Parathyroid adenoma (tissue), 2 donors: ENCODE measurements around the gene ATP6V0E1.

Experiments used
- H2AFZ ChIP-seq: fragments of 300-600 bp; sonication (generic); one replicate; pipeline ENCODE4 v1.7.0; 2017; ENCODE audit warnings: antibody characterized with exemption, mild to moderate bottlenecking
- H3K27ac ChIP-seq: fragments of 300-600 bp; sonication (generic); one replicate; pipeline ENCODE4 v1.7.0; 2017
- H3K27me3 ChIP-seq: fragments of 300-600 bp; sonication (generic); one replicate; pipeline ENCODE4 v1.7.0; 2017; ENCODE audit warnings: low read length; ENCODE audit not compliant: control insufficient read depth, insufficient read depth
- H3K36me3 ChIP-seq: fragments of 300-600 bp; sonication (generic); one replicate; pipeline ENCODE4 v1.7.0; 2017; ENCODE audit warnings: low read length; ENCODE audit not compliant: control insufficient read depth, insufficient read depth
- H3K4me1 ChIP-seq: fragments of 300-600 bp; sonication (generic); one replicate; pipeline ENCODE4 v1.7.0; 2017; ENCODE audit warnings: control low read depth
- H3K4me2 ChIP-seq: fragments of 300-600 bp; sonication (generic); one replicate; pipeline ENCODE4 v1.7.0; 2017; ENCODE audit warnings: low read length
- H3K4me3 ChIP-seq: fragments of 300-600 bp; sonication (generic); one replicate; pipeline ENCODE4 v1.7.0; 2017; ENCODE audit warnings: low read depth, low read length
- H3K79me2 ChIP-seq: fragments of 300-600 bp; sonication (generic); one replicate; pipeline ENCODE4 v1.7.0; 2017; ENCODE audit warnings: control low read depth
- H3K9ac ChIP-seq: fragments of 300-600 bp; sonication (generic); one replicate; pipeline ENCODE4 v1.7.0; 2017; ENCODE audit warnings: mild to moderate bottlenecking
- H3K9me3 ChIP-seq: fragments of 300-600 bp; sonication (generic); one replicate; pipeline ENCODE4 v1.7.0; 2017; ENCODE audit warnings: low read length; ENCODE audit not compliant: control insufficient read depth
- CTCF ChIP-seq: fragments of 300-600 bp; sonication (generic); IDR thresholded peaks from one replicate; pipeline ENCODE4 v1.7.0; 2017; ENCODE audit warnings: antibody characterized with exemption, mild to moderate bottlenecking
- donor health status: primary hyperparathyroidism.

The ATP6V0E1 gene

GRCh38 chr5:172983542-172984243 lies at the start of gene ATP6V0E1:
Gene ATP6V0E1, plus strand, starts transcription at chr5:172983771. Its CDS starts 90 bp downstream, at chr5:172983861.
- H3K27ac ChIP-seq: peak within 1 kb of the TSS; percentile 84
- H3K9me3 ChIP-seq: no peaks in the 10 kb centered on the region
- peak within 1 kb of the TSS; percentile 98 for H3K4me3 ChIP-seq
- H3K4me1 ChIP-seq: no peaks in the 10 kb centered on the region
- H3K36me3 ChIP-seq: no peaks in the 10 kb centered on the region
- H3K27me3 ChIP-seq: no peaks in the 10 kb centered on the region
- H3K4me2 ChIP-seq: peak within 1 kb of the TSS; percentile 94
- H3K79me2 ChIP-seq: peaks cover 23% of the 10 kb centered on the region
- peak within 1 kb of the TSS; percentile 64 for H3K9ac ChIP-seq
- no peak for TF ChIP-seq CTCF
- H2AFZ ChIP-seq: peak within 1 kb of the TSS; percentile 90

- no peaks in the 10 kb centered on the region for H3K36me3 ChIP-seq
- H3K4me1 ChIP-seq: no peaks in the 10 kb centered on the region
- no peak overlapping the region for H3K27ac ChIP-seq
Observed at GRCh38 chr5:172935096-172935495, 48.5 kb upstream of the ATP6V0E1 start.

GRCh38 chr5:172936401-172936800 lies 47.2 kb upstream of the ATP6V0E1 start:
- Histone ChIP-seq H3K27me3 (no peaks in the 10 kb centered on the region), H3K9ac (no peak overlapping the region)
- TF ChIP-seq CTCF: no peak

More at GRCh38 chr5:172935096-172935495, 48.5 kb upstream of the ATP6V0E1 start:
- H3K27me3 ChIP-seq: no peaks in the 10 kb centered on the region
- no peak for TF ChIP-seq CTCF
- no peaks in the 10 kb centered on the region for H3K79me2 ChIP-seq
- H3K9ac ChIP-seq: no peak overlapping the region
- H3K4me3 ChIP-seq: no peak overlapping the region
- no peaks in the 10 kb centered on the region for H3K9me3 ChIP-seq
- no peak overlapping the region for H3K4me2 ChIP-seq
- H2AFZ ChIP-seq: no peak overlapping the region

GRCh38 chr5:172939071-172939470 lies 44.5 kb upstream of the ATP6V0E1 start:
- H3K27ac ChIP-seq: no peak overlapping the region

More at GRCh38 chr5:172936401-172936800, 47.2 kb upstream of the ATP6V0E1 start:
- Histone ChIP-seq H3K4me3 (no peak overlapping the region), H2AFZ (no peak overlapping the region), H3K4me2 (no peak overlapping the region), H3K36me3 (no peaks in the 10 kb centered on the region), H3K9me3 (no peaks in the 10 kb centered on the region), H3K4me1 (no peaks in the 10 kb centered on the region), H3K79me2 (no peaks in the 10 kb centered on the region), H3K27ac (no peak overlapping the region)

More at GRCh38 chr5:172939071-172939470, 44.5 kb upstream of the ATP6V0E1 start:
- no peaks in the 10 kb centered on the region for H3K36me3 ChIP-seq
- H3K79me2 ChIP-seq: no peaks in the 10 kb centered on the region
- TF ChIP-seq CTCF: no peak
- no peak overlapping the region for H2AFZ ChIP-seq
- no peaks in the 10 kb centered on the region for H3K9me3 ChIP-seq
- H3K4me2 ChIP-seq: no peak overlapping the region
- no peak overlapping the region for H3K9ac ChIP-seq
- no peaks in the 10 kb centered on the region for H3K4me1 ChIP-seq
- H3K27me3 ChIP-seq: no peaks in the 10 kb centered on the region
- H3K4me3 ChIP-seq: no peak overlapping the region
